HEK293 (cell line): ENCODE data around the gene ACSF2.

ENCODE experiments used
- CTCF ChIA-PET: fragments of 350-600 bp; formaldehyde crosslinking; extraction: SDS; loops from one replicate; lab custom pipeline; 2021; ENCODE audit warnings: antibody characterized with exemption; lab: Yijun Ruan, JAX
- POLR2A ChIA-PET: fragments of 300-600 bp; formaldehyde crosslinking; extraction: SDS; loops from one replicate; lab custom pipeline; 2020; ENCODE audit warnings: antibody characterized with exemption, inconsistent platforms; lab: Yijun Ruan, JAX
- H3K27ac ChIP-seq: fragments of 200-500 bp; sonication (Bioruptor generic); 2 replicates; pipeline ENCODE4 v1.5.1; 2014; ENCODE audit warnings: low read depth, low read length, control low read depth, inconsistent platforms; ENCODE audit errors: extremely low read depth
- H3K36me3 ChIP-seq, 2 experiments: fragments of 200-500 bp in 1 of 2; sonication (Bioruptor generic) in 1 of 2; 1 replicate in 1 of 2; 2 replicates in 1 of 2; pipeline ENCODE4 v1.5.1; 2014 to 2017; ENCODE audit warnings: inconsistent platforms in 2 of 2, low read length in 2 of 2; ENCODE audit not compliant: control insufficient read depth in 2 of 2, insufficient read depth in 1 of 2
- H3K4me1 ChIP-seq: fragments of 200-500 bp; sonication (Bioruptor generic); 2 replicates; pipeline ENCODE4 v1.5.1; 2014; ENCODE audit warnings: mild to moderate bottlenecking, low read length, inconsistent platforms; ENCODE audit not compliant: control insufficient read depth, insufficient read depth
- H3K4me3 ChIP-seq: 2 replicates; pipeline ENCODE4 v1.5.1; 2011; ENCODE audit warnings: low read depth, mild to moderate bottlenecking, control low read depth, low read length, moderate library complexity
- H3K9me3 ChIP-seq: fragments of 200-500 bp; sonication (Bioruptor generic); 2 replicates; pipeline ENCODE4 v1.5.1; 2014; ENCODE audit warnings: low read depth, low read length, inconsistent platforms; ENCODE audit not compliant: control insufficient read depth, insufficient read depth
- GLIS1 ChIP-seq: fragments of 450-650 bp; formaldehyde crosslinking; IDR thresholded peaks from 2 replicates; pipeline ENCODE4 v1.5.1; 2016; ENCODE audit warnings: missing biosample characterization, missing genetic modification characterization
- KLF10 ChIP-seq: fragments of 450-650 bp; IDR thresholded peaks from 2 replicates; pipeline ENCODE4 v1.5.1; 2018; ENCODE audit warnings: missing biosample characterization, mild to moderate bottlenecking, missing genetic modification characterization
- KLF8 ChIP-seq: fragments of 450-650 bp; formaldehyde crosslinking; IDR thresholded peaks from 2 replicates; pipeline ENCODE4 v1.5.1; 2016; ENCODE audit warnings: missing biosample characterization, missing genetic modification characterization
- RBAK ChIP-seq: fragments of 450-650 bp; formaldehyde crosslinking; IDR thresholded peaks from 2 replicates; pipeline ENCODE4 v1.5.1; 2016; ENCODE audit warnings: missing biosample characterization, missing genetic modification characterization
- ZBTB21 ChIP-seq: fragments of 450-650 bp; formaldehyde crosslinking; IDR thresholded peaks from 2 replicates; pipeline ENCODE4 v1.5.1; 2017; ENCODE audit warnings: missing biosample characterization, missing genetic modification characterization
- ZBTB7A ChIP-seq: fragments of 450-650 bp; formaldehyde crosslinking; IDR thresholded peaks from 2 replicates; pipeline ENCODE4 v1.5.1; 2016; ENCODE audit warnings: low read depth, missing biosample characterization, missing genetic modification characterization
- ZEB2 ChIP-seq: fragments of 450-650 bp; formaldehyde crosslinking; IDR thresholded peaks from 2 replicates; pipeline ENCODE4 v1.5.1; 2016; ENCODE audit warnings: missing biosample characterization, missing genetic modification characterization
- ZNF114 ChIP-seq: fragments of 450-650 bp; formaldehyde crosslinking; IDR thresholded peaks from 2 replicates; pipeline ENCODE4 v1.5.0; 2017; ENCODE audit warnings: missing biosample characterization, missing genetic modification characterization
- ZNF169 ChIP-seq: fragments of 450-650 bp; formaldehyde crosslinking; IDR thresholded peaks from 2 replicates; pipeline ENCODE4 v1.5.1; 2016; ENCODE audit warnings: missing biosample characterization, missing genetic modification characterization
- ZNF280D ChIP-seq: fragments of 450-650 bp; formaldehyde crosslinking; IDR thresholded peaks from 2 replicates; pipeline ENCODE4 v1.5.1; 2016; ENCODE audit warnings: missing biosample characterization, missing genetic modification characterization
- ZNF292 ChIP-seq: fragments of 450-650 bp; formaldehyde crosslinking; IDR thresholded peaks from 2 replicates; pipeline ENCODE4 v1.5.1; 2016; ENCODE audit warnings: low read depth, missing biosample characterization, missing genetic modification characterization, borderline replicate concordance
- ZNF366 ChIP-seq: fragments of 450-650 bp; formaldehyde crosslinking; conservative IDR thresholded peaks from 2 replicates; pipeline ENCODE4 v1.5.1; 2016; ENCODE audit warnings: missing biosample characterization, missing genetic modification characterization
- ZNF416 ChIP-seq: fragments of 450-650 bp; formaldehyde crosslinking; IDR thresholded peaks from 2 replicates; pipeline ENCODE4 v1.5.1; 2016; ENCODE audit warnings: missing biosample characterization, missing genetic modification characterization
- ZNF423 ChIP-seq: fragments of 450-650 bp; formaldehyde crosslinking; IDR thresholded peaks from 2 replicates; pipeline ENCODE4 v1.5.1; 2016; ENCODE audit warnings: missing biosample characterization, missing genetic modification characterization
- ZNF501 ChIP-seq: fragments of 450-650 bp; formaldehyde crosslinking; IDR thresholded peaks from 2 replicates; pipeline ENCODE4 v1.5.1; 2016; ENCODE audit warnings: missing biosample characterization, missing genetic modification characterization
- ZNF513 ChIP-seq: fragments of 450-650 bp; IDR thresholded peaks from 2 replicates; pipeline ENCODE4 v1.5.1; 2018; ENCODE audit warnings: missing biosample characterization, missing genetic modification characterization
- ZNF560 ChIP-seq: fragments of 450-650 bp; formaldehyde crosslinking; IDR thresholded peaks from 2 replicates; pipeline ENCODE4 v1.5.1; 2017; ENCODE audit warnings: missing biosample characterization, missing genetic modification characterization, borderline replicate concordance
- ZNF610 ChIP-seq: fragments of 450-650 bp; formaldehyde crosslinking; IDR thresholded peaks from 2 replicates; pipeline ENCODE4 v1.5.1; 2016; ENCODE audit warnings: missing biosample characterization, missing genetic modification characterization, borderline replicate concordance
- ZNF677 ChIP-seq: fragments of 450-650 bp; IDR thresholded peaks from 2 replicates; pipeline ENCODE4 v1.5.0; 2018; ENCODE audit warnings: missing biosample characterization, mild to moderate bottlenecking, missing genetic modification characterization, moderate library complexity
- ZNF830 ChIP-seq: fragments of 450-650 bp; IDR thresholded peaks from 2 replicates; pipeline ENCODE4 v1.5.0; 2018; ENCODE audit warnings: missing biosample characterization, missing genetic modification characterization, low read depth, mild to moderate bottlenecking, moderate library complexity
- ZSCAN23 ChIP-seq: fragments of 450-650 bp; formaldehyde crosslinking; IDR thresholded peaks from 2 replicates; pipeline ENCODE4 v1.5.1; 2016; ENCODE audit warnings: missing biosample characterization, missing genetic modification characterization
- TF ChIP-seq, protein P1 (sequence below): fragments of 450-650 bp; formaldehyde crosslinking; IDR thresholded peaks from 2 replicates; pipeline ENCODE4 v1.5.1; 2016; ENCODE audit warnings: missing biosample characterization, missing genetic modification characterization

Gene ACSF2

GRCh38 chr17:50448643-50449042, 22.6 kb downstream of the ACSF2 start:
- H3K27ac ChIP-seq, result no peak overlapping the region
- H3K4me3 ChIP-seq, result no peak overlapping the region
- ChIA-PET CTCF (interaction anchor here (1.0 kb wide), 1 partner anchor 30 kb away, joined by 3 read pairs; no protein-coding TSS in a partner anchor), POLR2A (no interaction called here)
- H3K36me3 ChIP-seq, result no peaks in the 10 kb centered on the region
- TF ChIP-seq ZNF114 (tag by site-specific recombination), result no peak
- TF ChIP-seq ZNF677 (tag by site-specific recombination), result 0 out of 2 replicates have a peak, but pooled peaks have one; percentile 19
- TF ChIP-seq RBAK, result no peak
- no peak for TF ChIP-seq ZBTB21 (tag by site-specific recombination)
- H3K4me1 ChIP-seq, result peaks cover 14% of the 10 kb centered on the region
- no peaks in the 10 kb centered on the region for H3K9me3 ChIP-seq

DNA sequence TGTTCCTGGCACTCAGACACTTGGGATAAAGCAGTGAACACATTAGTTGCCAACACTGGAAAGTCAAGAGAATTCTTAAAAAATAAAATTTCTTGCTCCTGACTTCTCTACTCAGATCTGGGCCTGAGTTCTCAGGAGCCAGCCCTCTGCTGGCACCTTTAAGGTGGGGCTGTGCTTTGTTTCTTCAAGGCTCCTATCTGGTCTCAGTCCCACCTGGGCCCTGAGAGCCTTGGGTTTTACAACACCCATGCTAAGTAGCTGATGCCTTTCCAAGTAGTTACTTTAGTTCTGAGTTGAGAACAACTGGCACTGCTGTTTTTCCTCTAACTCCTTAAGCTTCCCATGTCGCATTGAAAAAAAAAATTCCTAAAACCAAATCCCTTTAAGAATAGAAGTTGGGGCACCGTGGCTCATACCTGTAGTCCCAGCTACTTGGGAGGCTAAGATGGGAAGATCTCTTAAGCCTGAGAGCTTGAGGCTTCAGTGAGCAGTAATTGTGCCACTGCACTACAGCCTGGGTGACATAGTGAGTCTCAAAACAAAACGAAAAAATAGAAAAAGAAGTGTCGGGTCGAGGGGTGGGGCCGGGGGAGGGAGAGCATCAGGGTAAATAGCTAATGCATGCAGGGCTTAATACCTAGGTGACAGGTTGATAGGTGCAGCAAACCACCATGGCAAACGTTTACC, 26.1 kb downstream of the ACSF2 start:
- POLR2A ChIA-PET, result no interaction called here
- no peak for TF ChIP-seq ZNF423
- no peak for TF ChIP-seq ZNF610 (tag by site-specific recombination)
- no peak for TF ChIP-seq ZNF169 (tag by site-specific recombination)
- no peak for TF ChIP-seq ZNF513
- TF ChIP-seq ZNF416 (tag by site-specific recombination), result no peak
- no peak for TF ChIP-seq KLF10
- TF ChIP-seq ZEB2 (tag by site-specific recombination), result no peak
- TF ChIP-seq GLIS1 (tag by site-specific recombination), result no peak
- TF ChIP-seq ZNF292 (tag by site-specific recombination), result no peak
- TF ChIP-seq ZBTB7A (tag by site-specific recombination), result no peak
- no peak for TF ChIP-seq ZNF560
- TF ChIP-seq ZNF280D (tag by site-specific recombination), result no peak
- no peak for TF ChIP-seq ZNF830 (tag by site-specific recombination)
- TF ChIP-seq ZNF366, result no peak
- TF ChIP-seq ZNF501 (tag by site-specific recombination), result no peak
- TF ChIP-seq KLF8 (tag by site-specific recombination), result no peak
- TF ChIP-seq ZSCAN23, result no peak
- TF ChIP-seq, protein P1, sequence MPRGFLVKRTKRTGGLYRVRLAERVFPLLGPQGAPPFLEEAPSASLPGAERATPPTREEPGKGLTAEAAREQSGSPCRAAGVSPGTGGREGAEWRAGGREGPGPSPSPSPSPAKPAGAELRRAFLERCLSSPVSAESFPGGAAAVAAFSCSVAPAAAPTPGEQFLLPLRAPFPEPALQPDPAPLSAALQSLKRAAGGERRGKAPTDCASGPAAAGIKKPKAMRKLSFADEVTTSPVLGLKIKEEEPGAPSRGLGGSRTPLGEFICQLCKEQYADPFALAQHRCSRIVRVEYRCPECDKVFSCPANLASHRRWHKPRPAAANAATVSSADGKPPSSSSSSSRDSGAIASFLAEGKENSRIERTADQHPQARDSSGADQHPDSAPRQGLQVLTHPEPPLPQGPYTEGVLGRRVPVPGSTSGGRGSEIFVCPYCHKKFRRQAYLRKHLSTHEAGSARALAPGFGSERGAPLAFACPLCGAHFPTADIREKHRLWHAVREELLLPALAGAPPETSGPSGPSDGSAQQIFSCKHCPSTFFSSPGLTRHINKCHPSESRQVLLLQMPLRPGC, result no peak

More for the DNA sequence above, 26.1 kb downstream of the ACSF2 start:
- H3K4me3 ChIP-seq, result no peak overlapping the region
- no peak overlapping the region for H3K27ac ChIP-seq
- 0 out of 2 replicates have a peak, but pooled peaks cover 2% of the 10 kb centered on the region for H3K4me1 ChIP-seq
- H3K9me3 ChIP-seq, result no peaks in the 10 kb centered on the region
- CTCF ChIA-PET, result interaction anchor here (0.6 to 1.9 kb wide), 3 partner anchors 27 to 553 kb away, joined by 3 to 7 read pairs (median 4); partner anchors contain the start of gene LRRC59
- no peaks in the 10 kb centered on the region for H3K36me3 ChIP-seq
